Endodermal cell (in vitro differentiated cells): ENCODE data around the gene KCNH6. TPM values are rescaled to one million over a fixed set of nuclear protein-coding genes. Genes with fewer than 3 reads are reported as not detected.

Experiments
- DNase-seq: peaks from one replicate; pipeline ENCODE4 v3.0.0-alpha.2; 2017
- H3K27ac ChIP-seq: 2 replicates; pipeline ENCODE4 v1.5.1; 2013; ENCODE audit warnings: mild to moderate bottlenecking, low read depth, low read length, moderate library complexity
- H3K27me3 ChIP-seq: 2 replicates; pipeline ENCODE4 v1.6.1; 2013; ENCODE audit warnings: mild to moderate bottlenecking, low read length, moderate library complexity; ENCODE audit not compliant: insufficient read depth, control insufficient read depth, poor library complexity, severe bottlenecking
- H3K36me3 ChIP-seq: 2 replicates; pipeline ENCODE4 v1.7.0; 2013; ENCODE audit warnings: mild to moderate bottlenecking, low read length, moderate library complexity; ENCODE audit not compliant: control insufficient read depth, insufficient read depth
- H3K4me1 ChIP-seq: one replicate; pipeline ENCODE4 v1.7.0; 2013; ENCODE audit warnings: low read length; ENCODE audit not compliant: control insufficient read depth, insufficient read depth
- H3K4me3 ChIP-seq: 2 replicates; pipeline ENCODE4 v1.5.1; 2013; ENCODE audit warnings: mild to moderate bottlenecking, low read length, moderate library complexity
- H3K9ac ChIP-seq: 2 replicates; pipeline ENCODE4 v1.6.1; 2013; ENCODE audit warnings: mild to moderate bottlenecking, low read length, moderate library complexity; ENCODE audit not compliant: poor library complexity, severe bottlenecking; ENCODE audit errors: extremely low read depth
- H3K9me3 ChIP-seq: 2 replicates; pipeline ENCODE4 v1.6.1; 2013; ENCODE audit warnings: mild to moderate bottlenecking, low read length, moderate library complexity; ENCODE audit not compliant: control insufficient read depth
- H3K27ac Mint-ChIP-seq: 2 replicates; pipeline ENCODE4 v1.8.0; 2020; ENCODE audit warnings: mixed read lengths
- H3K27me3 Mint-ChIP-seq: 2 replicates; pipeline ENCODE4 v1.8.0; 2021; ENCODE audit warnings: mild to moderate bottlenecking, mixed read lengths; ENCODE audit not compliant: insufficient read depth
- H3K36me3 Mint-ChIP-seq: 2 replicates; pipeline ENCODE4 v1.8.0; 2020; ENCODE audit warnings: low read depth, mixed read lengths
- H3K4me1 Mint-ChIP-seq: 2 replicates; pipeline ENCODE4 v1.8.0; 2020; ENCODE audit warnings: mixed read lengths
- H3K4me3 Mint-ChIP-seq: 2 replicates; pipeline ENCODE4 v1.8.0; 2020; ENCODE audit warnings: mild to moderate bottlenecking, moderate library complexity, mixed read lengths
- H3K9me3 Mint-ChIP-seq: 2 replicates; pipeline ENCODE4 v1.8.0; 2020; ENCODE audit warnings: mild to moderate bottlenecking, mixed read lengths
- CTCF ChIP-seq: fragments of 200-600 bp; sonication (generic); conservative IDR thresholded peaks from 2 replicates; pipeline ENCODE4 v1.5.0; 2021; ENCODE audit warnings: antibody characterized with exemption, mild to moderate bottlenecking
- WGBS, 2 experiments: methylation state at CpG; one replicate each; pipeline versions ENCODE4 v1.1.5 to v1.1.7; 2013; ENCODE audit warnings: missing lambda C conversion rate in 2 of 2, mixed read lengths in 1 of 2; ENCODE audit not compliant: insufficient coverage in 1 of 2, insufficient read length in 1 of 2; 5-methylcytosine and 5-hydroxymethylcytosine counted together
- total RNA-seq, 2 donors: library from RNA; stranded (reverse); fragmentation: NEBNext Ultra II Directional in 1 of 2; extraction: Animal tissue kit (Norgen Biotek cat#: 25700) in 1 of 2; gene quantifications; 2 replicates in 1 of 2; 3 replicates in 1 of 2; pipeline ENCODE4 v1.2.1, GENCODE V29; 2021

KCNH6 gene
- total RNA-seq, 2 donors from 2014 or later, result 0.79 to 0.95 TPM

GRCh38 chr17:63498626-63499195 is 24.4 kb upstream of the KCNH6 start:
- Mint-ChIP-seq H3K27ac (no peak overlapping the region), H3K9me3 (no peaks in the 10 kb centered on the region), H3K27me3 (peaks cover 15% of the 10 kb centered on the region), H3K4me1 (peaks cover 11% of the 10 kb centered on the region), H3K4me3 (no peak overlapping the region), H3K36me3 (no peaks in the 10 kb centered on the region)
- no peak for TF ChIP-seq CTCF
- DNase-seq, result no peak
- H3K27ac ChIP-seq, result no peak overlapping the region
- H3K9me3 ChIP-seq, result no peaks in the 10 kb centered on the region
- no peak overlapping the region for H3K4me3 ChIP-seq
- WGBS, 2 experiments, result 87 to 97% methylated on average over 3 to 9 of the region's 9 CpGs
- no peak overlapping the region for H3K9ac ChIP-seq
- no peaks in the 10 kb centered on the region for H3K36me3 ChIP-seq
- peaks cover 26% of the 10 kb centered on the region for H3K27me3 ChIP-seq
- peaks cover 2% of the 10 kb centered on the region for H3K4me1 ChIP-seq

DNA sequence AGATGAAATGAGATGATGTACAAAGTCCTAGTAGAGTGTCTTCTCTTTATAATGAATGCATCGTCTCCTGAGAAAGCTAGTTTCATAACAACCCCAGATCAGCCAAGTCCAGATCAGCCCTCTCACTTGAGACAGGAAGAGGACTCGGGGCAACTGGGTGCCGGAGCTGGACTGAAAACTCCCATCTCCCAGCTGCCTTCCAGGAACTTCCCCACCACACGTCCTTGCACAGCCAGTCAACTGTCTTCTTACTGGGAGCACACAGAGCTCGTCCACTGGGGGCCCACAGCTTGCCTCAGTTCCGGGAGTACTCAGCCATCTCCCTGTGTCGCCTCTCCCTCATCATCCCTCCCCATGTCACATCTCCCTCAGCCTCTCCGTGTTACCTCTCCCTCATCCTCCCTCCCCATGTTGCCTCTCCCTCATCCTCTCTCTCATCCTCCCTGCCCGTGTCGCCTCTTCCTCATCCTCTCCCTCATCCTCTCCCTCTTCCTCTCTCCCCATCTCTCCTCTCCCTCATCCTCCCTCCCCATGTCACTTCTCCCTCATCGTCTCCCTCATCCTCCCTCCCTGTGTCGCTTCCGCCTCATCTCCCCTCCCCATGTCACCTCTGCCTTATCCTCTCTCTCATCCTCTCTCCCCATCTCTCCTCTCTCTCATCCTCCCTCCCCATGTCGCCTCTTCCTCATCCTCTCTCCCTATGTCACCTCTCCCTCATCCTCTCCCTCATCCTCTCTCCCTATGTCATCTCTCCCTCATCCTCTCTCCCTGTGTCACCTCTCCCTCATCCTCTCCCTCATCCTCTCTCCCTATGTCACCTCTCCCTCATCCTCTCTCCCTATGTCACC is 22.4 kb upstream of the KCNH6 start:
- no peak overlapping the region for H3K9ac ChIP-seq
- 71 to 75% methylated on average over 13 to 14 of the region's 14 CpGs for WGBS, 2 experiments
- H3K27ac Mint-ChIP-seq, result no peak overlapping the region
- H3K4me1 ChIP-seq, result peaks cover 2% of the 10 kb centered on the region
- no peaks in the 10 kb centered on the region for H3K36me3 ChIP-seq
- TF ChIP-seq CTCF, result no peak
- H3K9me3 Mint-ChIP-seq, result no peaks in the 10 kb centered on the region
- H3K27me3 Mint-ChIP-seq, result peaks cover 16% of the 10 kb centered on the region
- H3K4me3 ChIP-seq, result no peak overlapping the region
- H3K4me3 Mint-ChIP-seq, result no peak overlapping the region
- H3K36me3 Mint-ChIP-seq, result no peaks in the 10 kb centered on the region
- no peaks in the 10 kb centered on the region for H3K9me3 ChIP-seq
- H3K4me1 Mint-ChIP-seq, result peaks cover 11% of the 10 kb centered on the region
- H3K27ac ChIP-seq, result no peak overlapping the region
- peaks cover 26% of the 10 kb centered on the region for H3K27me3 ChIP-seq
- DNase-seq, result no peak

- Histone ChIP-seq H3K27ac (no peak overlapping the region), H3K9me3 (no peaks in the 10 kb centered on the region), H3K27me3 (peaks cover 26% of the 10 kb centered on the region), H3K36me3 (no peaks in the 10 kb centered on the region), H3K9ac (no peak overlapping the region), H3K4me3 (no peak overlapping the region), H3K4me1 (no peaks in the 10 kb centered on the region)
- Mint-ChIP-seq H3K4me1 (peaks cover 5% of the 10 kb centered on the region), H3K27ac (no peak overlapping the region), H3K9me3 (no peaks in the 10 kb centered on the region), H3K27me3 (peaks cover 21% of the 10 kb centered on the region), H3K36me3 (no peaks in the 10 kb centered on the region), H3K4me3 (no peak overlapping the region)
- DNase-seq, result no peak
- no peak for TF ChIP-seq CTCF
- 87 to 94% methylated on average over 6 to 8 of the region's 8 CpGs for WGBS, 2 experiments
Measured at GRCh38 chr17:63503341-63503705, 19.8 kb upstream of the KCNH6 start.
